ENCODE results near the gene TMEM178A. TPM values are rescaled to one million over a fixed set of nuclear protein-coding genes. Genes with fewer than 3 reads are reported as not detected.

Gene TMEM178A
- total and polyA plus RNA-seq, 4 donors: 1.4 to 4.8 (median 3.2) TPM

DNA sequence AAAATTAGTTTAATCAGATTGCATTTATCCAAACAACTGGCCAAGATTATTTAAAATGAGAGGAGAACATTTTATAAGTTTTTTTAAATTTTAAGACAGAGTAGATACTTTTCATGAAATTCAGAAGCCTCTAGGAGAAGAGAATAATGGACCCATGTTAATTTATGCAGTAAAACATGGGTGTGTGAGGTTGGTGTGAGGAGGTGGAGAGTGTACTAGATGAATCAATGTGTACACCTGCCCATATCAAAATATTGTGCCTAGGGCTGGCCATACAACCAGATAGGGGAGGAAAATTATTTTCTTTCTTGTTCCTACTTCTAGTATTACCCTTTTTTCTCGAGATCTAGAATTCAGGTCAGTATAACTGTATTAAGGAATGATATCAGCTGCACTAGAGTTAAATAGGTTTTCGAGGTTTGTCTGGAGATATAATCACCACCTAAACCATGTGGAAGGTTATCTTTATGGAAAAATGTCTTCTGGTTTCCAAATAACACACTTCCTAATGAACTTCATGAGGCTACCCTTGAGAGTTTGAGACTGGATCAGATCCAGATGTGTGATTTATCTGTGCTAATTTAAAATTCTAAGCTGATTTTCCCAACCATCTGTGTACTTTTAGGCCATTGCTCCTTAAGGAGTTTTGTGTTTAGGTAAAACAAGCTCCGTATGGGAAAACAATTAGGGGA is 37.6 kb downstream of the TMEM178A start:
- WGBS, 2 donors: 91 to 92% methylated on average over 3 of the region's 3 CpGs
- ATAC-seq (ENCODE audit: insufficient read depth, low FRiP score): no peak
- no peak for TF ChIP-seq CTCF (IDR thresholded peaks at IDR 0.05; ENCODE audit: control extremely low read depth, extremely low read depth)

GRCh38 chr2:39704540-39704939 is 38.8 kb downstream of the TMEM178A start:
- WGBS, 2 donors: 79 to 92% methylated on average over 3 of the region's 3 CpGs
- no peak overlapping the region for H3K27ac ChIP-seq (ENCODE audit: low read depth in 1 of 2, low read length in 1 of 2)
- no peak overlapping the region for H3K9ac ChIP-seq (ENCODE audit: insufficient read depth in 1 of 2, low read length in 2 of 2)
- no peak for TF ChIP-seq CTCF (IDR thresholded peaks at IDR 0.05; ENCODE audit: control extremely low read depth, extremely low read depth)
- H3K4me3 ChIP-seq: no peak overlapping the region
- H3K36me3 ChIP-seq (ENCODE audit: control insufficient read depth in 4 of 4, insufficient read depth in 4 of 4, low read length in 4 of 4): no peaks in the 10 kb centered on the region
- H3K27me3 ChIP-seq (ENCODE audit: control insufficient read depth in 3 of 3, insufficient read depth in 3 of 3, low read length in 2 of 3): no peaks in the 10 kb centered on the region
- no peaks in the 10 kb centered on the region for H3K4me1 ChIP-seq (ENCODE audit: control insufficient read depth in 5 of 5, insufficient read depth in 5 of 5, low read length in 5 of 5)
- ATAC-seq (ENCODE audit: insufficient read depth, low FRiP score) (no peak), DNase-seq (no peak)
- peaks cover 0 to 8% (median 0%) of the 10 kb centered on the region in 4 donors for H3K9me3 ChIP-seq (ENCODE audit: control insufficient read depth in 4 of 4, insufficient read depth in 3 of 4, low read length in 3 of 4)

More for the DNA sequence above, 37.6 kb downstream of the TMEM178A start:
- no peak overlapping the region for H3K27ac ChIP-seq (ENCODE audit: low read depth in 1 of 2, low read length in 1 of 2)
- peaks cover 0 to 8% (median 0%) of the 10 kb centered on the region in 4 donors for H3K9me3 ChIP-seq (ENCODE audit: control insufficient read depth in 4 of 4, insufficient read depth in 3 of 4, low read length in 3 of 4)
- no peaks in the 10 kb centered on the region for H3K36me3 ChIP-seq (ENCODE audit: control insufficient read depth in 4 of 4, insufficient read depth in 4 of 4, low read length in 4 of 4)
- no peaks in the 10 kb centered on the region for H3K4me1 ChIP-seq (ENCODE audit: control insufficient read depth in 5 of 5, insufficient read depth in 5 of 5, low read length in 5 of 5)
- H3K27me3 ChIP-seq (ENCODE audit: control insufficient read depth in 3 of 3, insufficient read depth in 3 of 3, low read length in 2 of 3): no peaks in the 10 kb centered on the region
- no peak overlapping the region for H3K4me3 ChIP-seq
- DNase-seq: no peak
- H3K9ac ChIP-seq (ENCODE audit: insufficient read depth in 1 of 2, low read length in 2 of 2): no peak overlapping the region

GRCh38 chr2:39705638-39706037 is 39.9 kb downstream of the TMEM178A start:
- H3K9me3 ChIP-seq (ENCODE audit: control insufficient read depth in 4 of 4, insufficient read depth in 3 of 4, low read length in 3 of 4): peaks cover 0 to 8% (median 0%) of the 10 kb centered on the region in 4 donors
- no peaks in the 10 kb centered on the region for H3K27me3 ChIP-seq (ENCODE audit: control insufficient read depth in 3 of 3, insufficient read depth in 3 of 3, low read length in 2 of 3)
- TF ChIP-seq CTCF (IDR thresholded peaks at IDR 0.05; ENCODE audit: control extremely low read depth, extremely low read depth): no peak
- H3K9ac ChIP-seq (ENCODE audit: insufficient read depth in 1 of 2, low read length in 2 of 2): no peak overlapping the region
- no peak overlapping the region for H3K27ac ChIP-seq (ENCODE audit: low read depth in 1 of 2, low read length in 1 of 2)
- WGBS, 2 donors: 81 to 90% methylated on average over 4 of the region's 4 CpGs
- no peaks in the 10 kb centered on the region for H3K4me1 ChIP-seq (ENCODE audit: control insufficient read depth in 5 of 5, insufficient read depth in 5 of 5, low read length in 5 of 5)
- no peaks in the 10 kb centered on the region for H3K36me3 ChIP-seq (ENCODE audit: control insufficient read depth in 4 of 4, insufficient read depth in 4 of 4, low read length in 4 of 4)
- no peak overlapping the region for H3K4me3 ChIP-seq
- DNase-seq (no peak), ATAC-seq (ENCODE audit: insufficient read depth, low FRiP score) (no peak)
